SK-N-SH (cell line): ENCODE measurements around the gene VPS13A. TPM values are rescaled to one million over a fixed set of nuclear protein-coding genes. Genes with fewer than 3 reads are reported as not detected.

Experiments used
- CTCF ChIA-PET: fragments of 300-600, 350-600 bp; formaldehyde crosslinking; extraction: SDS; loops from one replicate; lab custom pipeline; 2021; lab: Yijun Ruan, JAX
- POLR2A ChIA-PET: fragments of 350-600 bp; sonication (Branson Sonifier 250); formaldehyde crosslinking; extraction: SDS; loops from one replicate; lab custom pipeline; 2020; ENCODE audit warnings: antibody characterized with exemption, inconsistent platforms; lab: Yijun Ruan, JAX
- DNase-seq: peaks from one replicate; pipeline ENCODE4 v3.0.0; 2012
- H2AFZ ChIP-seq: fragments of 200-600 bp; sonication (generic); 2 replicates; pipeline ENCODE4 v1.8.1; 2016; ENCODE audit warnings: antibody characterized with exemption, mild to moderate bottlenecking, low read depth
- H3F3A ChIP-seq: fragments of 200-600 bp; sonication (generic); replicated peaks from 2 replicates; pipeline ENCODE3; 2016; ENCODE audit warnings: antibody characterized with exemption, mild to moderate bottlenecking; ENCODE audit not compliant: insufficient read depth
- H3K27ac ChIP-seq, 2 experiments: fragments of 200-500 bp in 1 of 2; fragments of 200-600 bp in 1 of 2; sonication (Bioruptor generic) in 1 of 2; sonication (generic), shearing (Covaris generic) in 1 of 2; 2 replicates each; pipeline versions ENCODE4 v1.5.1 to v1.6.1; 2014 to 2016; ENCODE audit warnings: low read depth in 2 of 2, inconsistent platforms in 1 of 2, low read length in 1 of 2, mild to moderate bottlenecking in 1 of 2, mixed read lengths in 1 of 2
- H3K27me3 ChIP-seq: fragments of 200-600 bp; sonication (generic), shearing (Covaris generic); 2 replicates; pipeline ENCODE4 v1.6.1; 2016; ENCODE audit warnings: mixed run types; ENCODE audit not compliant: insufficient read depth
- H3K36me3 ChIP-seq, 2 experiments: fragments of 200-500 bp in 1 of 2; fragments of 200-600 bp in 1 of 2; sonication (Bioruptor generic) in 1 of 2; sonication (generic) in 1 of 2; replicated peaks in 1 of 2; 2 replicates each; pipeline versions ENCODE3 to v1.5.1; 2014 to 2016; ENCODE audit warnings: low read length in 1 of 2, mild to moderate bottlenecking in 1 of 2; ENCODE audit not compliant: insufficient read depth in 2 of 2, control insufficient read depth in 1 of 2
- H3K4me1 ChIP-seq, 2 experiments: fragments of 200-500 bp in 1 of 2; fragments of 200-600 bp in 1 of 2; sonication (Bioruptor generic) in 1 of 2; sonication (generic), shearing (Covaris generic) in 1 of 2; 2 replicates each; pipeline versions ENCODE4 v1.5.1 to v1.6.1; 2014 to 2016; ENCODE audit warnings: low read depth in 1 of 2, low read length in 1 of 2, mixed run types in 1 of 2; ENCODE audit not compliant: insufficient read depth in 2 of 2, control insufficient read depth in 1 of 2
- H3K4me2 ChIP-seq: fragments of 200-600 bp; sonication (generic), shearing (Covaris generic); 2 replicates; pipeline ENCODE4 v1.6.1; 2017; ENCODE audit warnings: mixed run types
- H3K4me3 ChIP-seq, 2 experiments: fragments of 200-500 bp in 1 of 2; fragments of 200-600 bp in 1 of 2; sonication (Bioruptor generic) in 1 of 2; sonication (generic), shearing (Covaris generic) in 1 of 2; 2 replicates each; pipeline versions ENCODE4 v1.5.1 to v1.8.1; 2014 to 2016; ENCODE audit warnings: low read depth in 2 of 2, inconsistent platforms in 1 of 2, low read length in 1 of 2, mild to moderate bottlenecking in 1 of 2, mixed read lengths in 1 of 2, moderate library complexity in 1 of 2
- H3K79me2 ChIP-seq: fragments of 200-600 bp; sonication (generic); 2 replicates; pipeline ENCODE4 v1.8.1; 2017; ENCODE audit warnings: mild to moderate bottlenecking; ENCODE audit not compliant: insufficient read depth
- H3K9ac ChIP-seq: fragments of 200-600 bp; sonication (generic); 2 replicates; pipeline ENCODE4 v1.6.1; 2017; ENCODE audit warnings: mixed run types
- H3K9me2 ChIP-seq: fragments of 200-600 bp; sonication (generic); 2 replicates; pipeline ENCODE4 v1.6.1; 2017; ENCODE audit warnings: mixed run types
- H3K9me3 ChIP-seq: fragments of 200-600 bp; sonication (generic); 2 replicates; pipeline ENCODE4 v1.6.1; 2017; ENCODE audit warnings: mixed run types, mild to moderate bottlenecking, moderate library complexity
- H4K20me1 ChIP-seq: fragments of 200-600 bp; sonication (generic); 2 replicates; pipeline ENCODE4 v1.6.1; 2017; ENCODE audit warnings: mild to moderate bottlenecking, mixed run types; ENCODE audit not compliant: insufficient read depth
- CTCF ChIP-seq: fragments of 200-600 bp; sonication (generic); IDR thresholded peaks from 2 replicates; pipeline ENCODE4 v1.6.1; 2017; ENCODE audit warnings: antibody characterized with exemption, mild to moderate bottlenecking, moderate library complexity
- EZH2phosphoT487 ChIP-seq: fragments of 200-600 bp; sonication (generic); IDR thresholded peaks from 2 replicates; pipeline ENCODE4 v1.6.1; 2017; ENCODE audit warnings: low read depth, mixed run types, mild to moderate bottlenecking, antibody characterized with exemption, moderate library complexity, borderline replicate concordance
- FOSL2 ChIP-seq: IDR thresholded peaks from 2 replicates; pipeline ENCODE4 v1.4.0; 2012; ENCODE audit warnings: low read depth, mild to moderate bottlenecking, moderate library complexity, borderline replicate concordance
- FOXM1 ChIP-seq: IDR thresholded peaks from 2 replicates; pipeline ENCODE4 v1.4.0; 2012; ENCODE audit warnings: low read depth, mild to moderate bottlenecking
- IRF3 ChIP-seq: fragments of 150-350 bp; IDR thresholded peaks from 2 replicates; pipeline ENCODE4 v1.6.1; 2016; ENCODE audit warnings: mild to moderate bottlenecking, low read depth, low read length
- NRF1 ChIP-seq: IDR thresholded peaks from 2 replicates; pipeline ENCODE4 v1.6.1; 2012; ENCODE audit warnings: low read depth, mild to moderate bottlenecking, low read length
- POLR2AphosphoS5 ChIP-seq: IDR thresholded peaks from 2 replicates; pipeline ENCODE4 v1.6.1; 2012; ENCODE audit warnings: low read depth, low read length
- RCOR1 ChIP-seq: fragments of 150-350 bp; IDR thresholded peaks from 2 replicates; pipeline ENCODE4 v1.6.1; 2017; ENCODE audit warnings: antibody characterized with exemption, low read length
- SMC3 ChIP-seq: IDR thresholded peaks from 2 replicates; pipeline ENCODE4 v1.6.1; 2012; ENCODE audit warnings: low read depth, low read length, improper control_type of control experiment
- USF1 ChIP-seq: IDR thresholded peaks from 2 replicates; pipeline ENCODE4 v1.4.0; 2012; ENCODE audit warnings: low read depth, borderline replicate concordance
- WGBS: methylation state at CpG from one replicate; pipeline ENCODE4 v1.1.6; 2017; ENCODE audit warnings: low lambda C conversion rate; 5-methylcytosine and 5-hydroxymethylcytosine counted together
- polyA plus RNA-seq, 3 experiments: library from polyadenylated mRNA; depleted of rRNA; stranded (reverse); fragments of >200 nt; gene quantifications; 2 replicates each; pipeline ENCODE4 v1.2.3, GENCODE V29; 2012
- TF ChIP-seq, protein P1 (sequence below): fragments of 150-350 bp; IDR thresholded peaks from 2 replicates; pipeline ENCODE4 v1.6.1; 2017; ENCODE audit warnings: antibody characterized with exemption, low read length, low read depth, borderline replicate concordance

Gene VPS13A
- polyA plus RNA-seq, 1 of the 3 experiments (the other 2 are of a cell fraction) = 6.0 TPM

GRCh38 chr9:77149879-77150278 lies 27.5 kb upstream of the VPS13A start:
- Histone ChIP-seq H3K36me3 (no peaks in the 10 kb centered on the region), H4K20me1 (no peaks in the 10 kb centered on the region), H3K9me3 (no peaks in the 10 kb centered on the region), H3K9ac (no peak overlapping the region), H3K27ac (no peak overlapping the region), H3K9me2 (no peaks in the 10 kb centered on the region), H3K27me3 (peaks cover 23% of the 10 kb centered on the region), H3K4me3 (no peak overlapping the region), H3K4me2 (no peak overlapping the region)
- WGBS = 0% methylated on average over 2 of the region's 2 CpGs
- DNase-seq = no peak
- CTCF ChIA-PET = interaction anchor here (1.2 to 2.1 kb wide), 3 partner anchors 10 to 340 kb away, joined by 5 to 9 read pairs (median 6); no protein-coding TSS in a partner anchor
- TF ChIP-seq RCOR1 = no peak
- TF ChIP-seq, all 33 proteins: peak for 0
- no peaks in the 10 kb centered on the region for H3K4me1 ChIP-seq
- H3F3A ChIP-seq = no peaks in the 10 kb centered on the region
- H2AFZ ChIP-seq = no peak overlapping the region
- no peaks in the 10 kb centered on the region for H3K79me2 ChIP-seq
- POLR2A ChIA-PET = no interaction called here

- 0% methylated on average over 1 of the region's 1 CpG for WGBS
- Histone ChIP-seq H3K9ac (no peak overlapping the region), H3K9me3 (no peaks in the 10 kb centered on the region), H3K4me3 (no peak overlapping the region), H4K20me1 (no peaks in the 10 kb centered on the region), H3K9me2 (no peaks in the 10 kb centered on the region), H3K27me3 (peaks cover 17% of the 10 kb centered on the region; the same call in 1 of the 2 replicates), H3K27ac (no peak overlapping the region), H3K4me1 (peaks cover 4 to 7% of the 10 kb centered on the region in 2 experiments; a peak in 2 of 4 replicates), H3K36me3 (no peaks in the 10 kb centered on the region), H3F3A (no peaks in the 10 kb centered on the region), H3K4me2 (no peak overlapping the region), H2AFZ (no peak overlapping the region), H3K79me2 (no peaks in the 10 kb centered on the region)
- ChIA-PET POLR2A (no interaction called here), CTCF (interaction anchor here (1.0 to 2.2 kb wide), 5 partner anchors 9 to 342 kb away, joined by 3 to 32 read pairs (median 10); no protein-coding TSS in a partner anchor)
- DNase-seq = no peak
- TF ChIP-seq USF1 = no peak
- TF ChIP-seq NRF1 = no peak
- TF ChIP-seq SMC3 = no peak
- TF ChIP-seq, protein P1, sequence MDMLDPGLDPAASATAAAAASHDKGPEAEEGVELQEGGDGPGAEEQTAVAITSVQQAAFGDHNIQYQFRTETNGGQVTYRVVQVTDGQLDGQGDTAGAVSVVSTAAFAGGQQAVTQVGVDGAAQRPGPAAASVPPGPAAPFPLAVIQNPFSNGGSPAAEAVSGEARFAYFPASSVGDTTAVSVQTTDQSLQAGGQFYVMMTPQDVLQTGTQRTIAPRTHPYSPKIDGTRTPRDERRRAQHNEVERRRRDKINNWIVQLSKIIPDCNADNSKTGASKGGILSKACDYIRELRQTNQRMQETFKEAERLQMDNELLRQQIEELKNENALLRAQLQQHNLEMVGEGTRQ = no peak
- no peak for TF ChIP-seq POLR2AphosphoS5
- no peak for TF ChIP-seq FOXM1
- TF ChIP-seq CTCF = no peak
- TF ChIP-seq FOSL2 = no peak
- no peak for TF ChIP-seq EZH2phosphoT487
- no peak for TF ChIP-seq IRF3
These were observed 25.0 kb upstream of the VPS13A start for GRCh38 chr9:77152289-77152688.
